Rectal smooth muscle tissue (tissue), 1 donor: ENCODE data around the gene CTRL.

Experiments
- H3K27ac ChIP-seq: one replicate; pipeline ENCODE4 v1.7.0; 2013; ENCODE audit warnings: low read depth, low read length, inconsistent platforms
- H3K27me3 ChIP-seq: one replicate; pipeline ENCODE4 v1.7.0; 2013; ENCODE audit warnings: low read length; ENCODE audit not compliant: control insufficient read depth, insufficient read depth
- H3K36me3 ChIP-seq: one replicate; pipeline ENCODE4 v1.7.0; 2013; ENCODE audit warnings: low read length; ENCODE audit not compliant: control insufficient read depth, insufficient read depth
- H3K4me1 ChIP-seq: one replicate; pipeline ENCODE4 v1.7.0; 2013; ENCODE audit warnings: low read length; ENCODE audit not compliant: control insufficient read depth, insufficient read depth
- H3K4me3 ChIP-seq: one replicate; pipeline ENCODE4 v1.7.0; 2013; ENCODE audit warnings: low read length
- H3K9ac ChIP-seq: one replicate; pipeline ENCODE4 v1.7.0; 2013; ENCODE audit warnings: low read length

Gene CTRL

GRCh38 chr16:67967958-67968399 is 36.3 kb upstream of the CTRL start:
- Histone ChIP-seq H3K36me3 (peaks cover 3% of the 10 kb centered on the region), H3K27ac (peak overlapping the region; percentile 98), H3K9ac (peak overlapping the region; percentile 88), H3K4me1 (peaks cover 23% of the 10 kb centered on the region), H3K27me3 (peaks cover 3% of the 10 kb centered on the region), H3K4me3 (peak overlapping the region; percentile 86)

DNA sequence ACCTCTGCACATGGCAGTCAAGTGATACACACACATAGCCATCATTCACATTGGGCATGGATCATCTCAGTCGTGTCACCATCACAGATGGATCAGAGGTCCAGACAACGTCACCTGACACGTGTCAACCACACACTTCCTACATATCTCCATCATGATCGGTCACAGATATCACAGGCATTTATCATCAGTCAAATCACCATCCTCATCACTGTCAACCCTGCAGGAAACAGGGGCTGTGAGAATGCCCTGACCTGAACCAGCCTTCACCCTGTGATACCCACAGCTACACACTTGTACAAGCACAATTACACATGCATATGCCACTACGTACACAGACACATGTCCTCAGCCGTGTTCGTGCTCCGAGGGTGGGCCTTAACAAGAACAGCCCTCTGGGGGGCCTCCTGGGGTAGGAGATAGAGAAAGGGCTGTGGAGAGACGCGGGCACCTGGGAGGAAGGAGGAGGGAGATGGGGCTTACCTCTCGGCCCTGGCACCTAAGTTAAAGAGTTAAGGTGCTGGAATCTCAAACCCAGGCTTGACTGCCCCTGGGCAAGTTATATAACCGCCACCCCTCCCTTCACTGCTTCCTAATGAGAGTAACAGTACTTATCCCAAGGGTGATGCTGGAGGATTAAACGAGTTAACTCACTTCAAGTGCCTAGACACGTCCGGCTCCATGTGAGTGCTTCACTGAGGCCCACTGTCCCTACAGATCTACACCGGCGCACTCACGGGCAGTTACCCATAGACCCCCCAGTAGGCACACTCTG is 35.7 kb upstream of the CTRL start:
- Histone ChIP-seq H3K27me3 (peaks cover 3% of the 10 kb centered on the region), H3K9ac (peak overlapping the region; percentile 88), H3K36me3 (peaks cover 8% of the 10 kb centered on the region), H3K27ac (peak overlapping the region; percentile 98), H3K4me1 (peaks cover 23% of the 10 kb centered on the region), H3K4me3 (peak overlapping the region; percentile 86)

DNA sequence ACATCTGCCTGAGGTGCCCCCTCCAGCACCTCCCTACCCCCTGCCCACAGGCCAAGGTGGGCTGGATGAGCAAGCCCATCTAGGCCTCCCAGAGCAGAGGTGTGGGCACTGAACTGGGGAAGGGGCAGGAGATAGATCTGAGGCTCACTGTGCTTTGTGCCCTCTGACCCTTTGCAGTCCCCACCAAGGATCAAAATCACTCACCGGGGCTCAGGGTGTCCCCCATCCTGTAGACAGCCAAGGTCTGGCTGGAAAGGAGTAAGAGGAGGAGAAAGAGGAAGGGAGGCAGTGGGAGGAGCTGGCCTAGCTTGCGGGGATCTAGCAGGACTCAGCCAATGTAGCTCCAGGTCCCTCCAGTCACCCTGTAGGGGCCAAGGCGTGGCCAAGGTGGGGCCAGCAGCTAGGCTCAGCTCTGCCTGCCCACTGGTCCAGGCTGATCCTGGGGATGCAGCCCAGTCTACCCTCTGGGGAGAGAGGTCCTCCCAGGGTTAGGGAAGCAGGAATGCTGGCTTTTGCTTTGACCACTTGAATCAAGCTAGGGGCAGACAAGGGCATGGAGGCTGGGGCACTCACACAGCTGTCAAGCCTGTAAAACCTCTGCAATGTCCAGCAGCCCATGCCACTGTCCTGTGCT is 35.0 kb upstream of the CTRL start:
- peaks cover 15% of the 10 kb centered on the region for H3K36me3 ChIP-seq
- H3K9ac ChIP-seq, result no peak overlapping the region
- H3K4me3 ChIP-seq, result peak overlapping the region; percentile 86
- peaks cover 3% of the 10 kb centered on the region for H3K27me3 ChIP-seq
- H3K4me1 ChIP-seq, result peaks cover 23% of the 10 kb centered on the region
- H3K27ac ChIP-seq, result peak overlapping the region; percentile 98

- Histone ChIP-seq H3K4me1 (peaks cover 23% of the 10 kb centered on the region), H3K36me3 (peaks cover 20% of the 10 kb centered on the region), H3K9ac (no peak overlapping the region), H3K27ac (peak overlapping the region; percentile 98), H3K27me3 (peaks cover 3% of the 10 kb centered on the region), H3K4me3 (peak overlapping the region; percentile 86)
Measured at GRCh38 chr16:67965668-67966548, 34.2 kb upstream of the CTRL start.

DNA sequence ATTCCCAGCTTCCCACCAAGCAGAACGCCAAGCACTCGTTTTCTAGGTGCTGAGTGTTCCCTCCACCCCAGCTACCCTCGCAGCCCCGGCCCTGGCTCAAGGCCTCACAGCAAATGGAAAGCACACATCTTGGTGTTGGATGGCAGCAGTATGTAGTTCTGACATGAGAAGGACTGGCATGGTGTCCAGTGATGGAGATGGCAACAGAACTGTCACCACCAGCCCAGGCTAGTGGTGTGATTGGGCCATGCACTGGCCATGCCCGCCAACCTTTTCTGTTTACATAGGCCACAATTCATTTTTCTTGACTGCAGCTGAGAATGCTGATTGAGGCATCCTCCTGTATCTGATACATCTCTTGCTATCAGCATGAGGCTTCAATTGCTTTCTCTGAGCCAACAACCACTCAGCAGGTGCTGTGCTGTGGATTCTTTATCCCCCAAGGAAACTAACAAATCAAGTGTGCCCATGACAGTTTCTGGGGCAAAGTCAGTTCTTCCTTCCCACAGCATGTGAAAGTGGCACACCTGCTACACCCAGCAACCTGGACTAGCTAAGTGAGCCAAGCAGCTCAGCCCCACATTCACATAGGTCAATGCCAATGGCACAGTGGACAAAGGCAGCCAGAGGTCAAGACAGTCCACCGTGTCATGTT is 32.9 kb upstream of the CTRL start:
- Histone ChIP-seq H3K27ac (no peak overlapping the region), H3K4me3 (no peak overlapping the region), H3K4me1 (peaks cover 31% of the 10 kb centered on the region), H3K36me3 (peaks cover 28% of the 10 kb centered on the region), H3K27me3 (peaks cover 3% of the 10 kb centered on the region), H3K9ac (no peak overlapping the region)

- Histone ChIP-seq H3K4me3 (peak overlapping the region; percentile 3), H3K27me3 (peaks cover 3% of the 10 kb centered on the region), H3K9ac (no peak overlapping the region), H3K27ac (peak overlapping the region; percentile 33), H3K36me3 (peaks cover 32% of the 10 kb centered on the region), H3K4me1 (peaks cover 33% of the 10 kb centered on the region)
Measured at GRCh38 chr16:67963662-67964321, 32.1 kb upstream of the CTRL start.

GRCh38 chr16:67963292-67963661 is 31.6 kb upstream of the CTRL start:
- peak overlapping the region; percentile 33 for H3K27ac ChIP-seq
- peaks cover 34% of the 10 kb centered on the region for H3K36me3 ChIP-seq
- peaks cover 33% of the 10 kb centered on the region for H3K4me1 ChIP-seq

DNA sequence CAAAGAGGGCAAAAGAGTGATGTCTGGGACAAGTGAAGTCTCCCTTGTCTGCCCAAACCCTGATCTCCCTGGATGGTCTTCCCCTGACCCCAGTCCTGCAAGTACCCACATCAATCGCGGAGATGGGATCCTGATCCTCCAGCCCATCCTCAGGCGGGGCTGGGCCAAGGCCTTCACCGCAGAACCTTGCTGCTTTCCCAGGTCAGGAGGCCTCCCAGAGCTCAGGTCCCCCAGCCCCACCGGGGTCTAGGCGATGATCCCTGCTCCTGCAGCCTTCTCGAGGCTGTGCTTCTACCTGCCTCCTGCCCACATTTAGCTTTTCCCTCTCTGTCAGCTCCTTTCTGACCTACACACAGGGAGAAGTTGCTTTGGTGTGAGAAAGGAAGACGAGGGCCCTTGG is 30.5 kb upstream of the CTRL start:
- Histone ChIP-seq H3K27me3 (no peaks in the 10 kb centered on the region), H3K36me3 (peaks cover 41% of the 10 kb centered on the region), H3K4me1 (peaks cover 32% of the 10 kb centered on the region), H3K27ac (no peak overlapping the region), H3K9ac (no peak overlapping the region), H3K4me3 (no peak overlapping the region)

More at GRCh38 chr16:67963292-67963661, 31.6 kb upstream of the CTRL start:
- H3K27me3 ChIP-seq, result peaks cover 3% of the 10 kb centered on the region
- H3K9ac ChIP-seq, result no peak overlapping the region
- H3K4me3 ChIP-seq, result no peak overlapping the region

DNA sequence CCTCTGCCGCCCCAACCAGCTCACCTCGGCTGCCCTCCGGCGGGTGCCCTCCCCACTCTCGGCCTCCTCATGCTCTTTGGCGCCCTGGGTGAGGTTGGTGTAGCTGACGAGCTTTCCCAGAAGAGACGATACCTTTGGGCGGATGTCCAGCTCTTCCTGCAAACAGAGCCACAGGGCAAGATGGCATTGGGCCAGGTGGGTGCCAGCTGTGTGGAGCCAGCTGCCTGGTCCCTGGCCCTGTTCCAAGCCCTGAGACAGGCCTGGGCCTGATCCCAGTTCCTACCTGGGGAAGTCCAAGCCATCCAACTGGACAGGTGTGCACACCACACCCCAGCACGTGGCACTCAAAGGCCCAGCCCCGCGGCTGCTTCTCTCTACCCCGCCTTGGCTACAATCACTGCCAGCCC is 29.9 kb upstream of the CTRL start:
- Histone ChIP-seq H3K9ac (no peak overlapping the region), H3K36me3 (peaks cover 41% of the 10 kb centered on the region), H3K4me3 (no peak overlapping the region), H3K27ac (no peak overlapping the region), H3K27me3 (no peaks in the 10 kb centered on the region), H3K4me1 (peaks cover 26% of the 10 kb centered on the region)

DNA sequence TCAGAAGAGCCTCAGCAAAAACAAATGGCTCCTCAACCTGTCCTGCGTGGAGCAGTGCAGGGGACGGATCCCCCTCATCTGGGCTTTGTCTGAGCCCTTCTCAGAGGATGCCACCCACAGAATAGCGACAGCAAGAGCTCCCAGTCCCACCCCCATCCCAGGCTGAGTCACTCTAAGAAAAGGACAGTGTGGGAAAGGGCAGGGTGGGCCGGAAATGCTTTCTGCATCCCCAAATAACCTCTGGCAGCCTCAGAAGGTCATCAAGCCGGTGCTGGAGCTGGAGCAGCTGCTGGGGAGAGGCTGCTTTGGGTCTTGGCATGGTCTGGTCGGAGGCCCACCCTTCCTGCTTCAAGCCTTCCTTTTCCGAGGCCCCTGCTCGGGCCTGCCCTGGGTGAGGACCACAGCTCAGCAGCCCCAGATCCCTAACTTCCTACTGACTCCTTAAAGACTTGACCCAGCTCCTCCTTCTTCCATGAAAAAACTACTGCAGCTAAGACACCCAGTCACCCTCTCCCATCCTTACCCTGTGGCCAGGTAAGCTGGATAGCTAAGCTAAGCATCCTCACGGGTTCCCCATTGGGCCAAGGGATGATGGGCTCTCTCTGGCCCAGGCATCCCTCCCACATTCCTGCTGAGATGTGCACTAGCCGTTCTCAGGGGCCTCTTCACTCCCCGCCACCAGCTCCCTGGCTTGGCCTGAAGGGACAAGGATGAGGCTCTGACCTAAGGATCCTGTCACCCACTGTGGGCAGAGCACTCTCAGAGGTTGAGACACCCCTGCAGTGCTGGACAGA is 28.1 kb upstream of the CTRL start:
- peak overlapping the region; percentile 63 for H3K27ac ChIP-seq
- H3K27me3 ChIP-seq, result no peaks in the 10 kb centered on the region
- H3K36me3 ChIP-seq, result peaks cover 43% of the 10 kb centered on the region
- H3K4me3 ChIP-seq, result no peak overlapping the region
- peaks cover 15% of the 10 kb centered on the region for H3K4me1 ChIP-seq
- H3K9ac ChIP-seq, result peak overlapping the region; percentile 28

DNA sequence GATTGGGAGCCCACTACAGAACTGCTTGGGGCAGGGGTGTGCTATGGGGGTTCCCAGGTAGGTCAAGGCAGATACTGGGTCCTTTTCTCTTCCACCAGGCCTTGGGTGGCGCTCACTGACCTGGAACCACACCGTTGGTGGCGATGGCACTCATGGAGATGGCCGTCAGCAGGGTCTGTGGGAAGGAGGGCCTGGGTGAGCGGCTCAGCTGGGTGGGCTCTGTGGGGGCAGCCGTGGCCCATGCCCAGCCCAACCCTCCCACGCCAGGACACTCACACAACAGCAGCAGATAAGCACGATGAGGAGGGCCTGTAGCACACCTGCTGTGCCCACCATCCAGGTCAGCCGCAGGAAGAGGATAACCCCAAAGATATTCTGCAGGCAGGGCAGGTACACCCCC is 26.0 kb upstream of the CTRL start:
- Histone ChIP-seq H3K4me1 (peaks cover 10% of the 10 kb centered on the region), H3K36me3 (peaks cover 47% of the 10 kb centered on the region), H3K27ac (no peak overlapping the region), H3K4me3 (no peak overlapping the region), H3K9ac (no peak overlapping the region), H3K27me3 (no peaks in the 10 kb centered on the region)
